Astrocyte of the spinal cord (primary cell): ENCODE results near the gene EEF1AKMT1.
A peak's percentile ranks its signal among the peaks of the same experiment; 100 is the strongest.

ENCODE experiments used
- DNase-seq: peaks from one replicate; pipeline ENCODE4 v3.0.0; 2011; ENCODE audit warnings: low read depth, low spot score
- H3K4me3 ChIP-seq: 2 replicates; pipeline ENCODE4 v1.5.1; 2011; ENCODE audit warnings: low read depth, mild to moderate bottlenecking, low read length, moderate library complexity
- in situ Hi-C: cut with HindIII; loops from 2 replicates; pipeline ENCODE4 v1.10.0; 2017; ENCODE audit warnings: low sequenced_read_pairs
- TF ChIP-seq, protein P1 (sequence below): IDR thresholded peaks from 2 replicates; pipeline ENCODE4 v1.5.1; 2012; ENCODE audit warnings: low read depth, mild to moderate bottlenecking, low read length, inconsistent platforms

The EEF1AKMT1 gene

GRCh38 chr13:20715330-20715712 is 58.4 kb downstream of the EEF1AKMT1 start:
- no peak overlapping the region for H3K4me3 ChIP-seq
- peak; percentile 13 for DNase-seq
- TF ChIP-seq, protein P1, sequence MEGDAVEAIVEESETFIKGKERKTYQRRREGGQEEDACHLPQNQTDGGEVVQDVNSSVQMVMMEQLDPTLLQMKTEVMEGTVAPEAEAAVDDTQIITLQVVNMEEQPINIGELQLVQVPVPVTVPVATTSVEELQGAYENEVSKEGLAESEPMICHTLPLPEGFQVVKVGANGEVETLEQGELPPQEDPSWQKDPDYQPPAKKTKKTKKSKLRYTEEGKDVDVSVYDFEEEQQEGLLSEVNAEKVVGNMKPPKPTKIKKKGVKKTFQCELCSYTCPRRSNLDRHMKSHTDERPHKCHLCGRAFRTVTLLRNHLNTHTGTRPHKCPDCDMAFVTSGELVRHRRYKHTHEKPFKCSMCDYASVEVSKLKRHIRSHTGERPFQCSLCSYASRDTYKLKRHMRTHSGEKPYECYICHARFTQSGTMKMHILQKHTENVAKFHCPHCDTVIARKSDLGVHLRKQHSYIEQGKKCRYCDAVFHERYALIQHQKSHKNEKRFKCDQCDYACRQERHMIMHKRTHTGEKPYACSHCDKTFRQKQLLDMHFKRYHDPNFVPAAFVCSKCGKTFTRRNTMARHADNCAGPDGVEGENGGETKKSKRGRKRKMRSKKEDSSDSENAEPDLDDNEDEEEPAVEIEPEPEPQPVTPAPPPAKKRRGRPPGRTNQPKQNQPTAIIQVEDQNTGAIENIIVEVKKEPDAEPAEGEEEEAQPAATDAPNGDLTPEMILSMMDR, result no peak
- in situ Hi-C loops, result no loop called here

GRCh38 chr13:20714563-20715329 is 59.0 kb downstream of the EEF1AKMT1 start:
- in situ Hi-C loops, result no loop called here

GRCh38 chr13:20714161-20714560 is 59.6 kb downstream of the EEF1AKMT1 start:
- H3K4me3 ChIP-seq, result no peak overlapping the region
- TF ChIP-seq, protein P1, result no peak
- in situ Hi-C loops, result no loop called here
- DNase-seq, result peak; percentile 75

More at GRCh38 chr13:20714563-20715329, 59.0 kb downstream of the EEF1AKMT1 start:
- DNase-seq, result peak; percentile 95
- no peak overlapping the region for H3K4me3 ChIP-seq
- TF ChIP-seq, protein P1, result no peak

GRCh38 chr13:20713751-20714150 is 60.0 kb downstream of the EEF1AKMT1 start:
- TF ChIP-seq, protein P1, result no peak
- no peak overlapping the region for H3K4me3 ChIP-seq
- DNase-seq, result peak; percentile 57
- in situ Hi-C loops, result no loop called here

DNA sequence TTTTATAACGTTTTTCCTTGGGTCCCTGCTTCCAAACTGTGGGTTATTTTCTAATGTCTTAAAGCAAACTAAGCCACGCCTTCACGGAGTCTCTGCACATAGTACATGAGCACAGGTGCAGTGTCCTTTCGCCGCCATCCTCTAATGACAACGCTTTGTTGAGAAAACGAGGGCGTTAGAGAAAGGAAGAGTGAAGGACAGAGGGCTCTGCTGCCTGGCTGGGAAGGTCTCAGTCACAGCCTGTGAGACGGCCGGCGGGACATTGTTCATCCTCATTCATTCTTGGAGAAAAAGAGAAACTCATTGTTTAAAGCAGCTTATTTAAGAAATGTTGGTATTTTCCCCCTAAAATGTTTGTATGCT is 60.8 kb downstream of the EEF1AKMT1 start:
- peak overlapping the region; percentile 12 for H3K4me3 ChIP-seq
- DNase-seq, result peak; percentile 20
- TF ChIP-seq, protein P1, result no peak
- in situ Hi-C loops, result no loop called here

- no peak for DNase-seq
- TF ChIP-seq, protein P1, result peak; percentile 19
- in situ Hi-C loops, result no loop called here
These were observed 62.3 kb downstream of the EEF1AKMT1 start for GRCh38 chr13:20711301-20712044.

More at GRCh38 chr13:20711301-20712044, 62.3 kb downstream of the EEF1AKMT1 start:
- no peak overlapping the region for H3K4me3 ChIP-seq
